Measurements from ENCODE around the gene DLGAP1. TPM values are rescaled to one million over a fixed set of nuclear protein-coding genes. Genes with fewer than 3 reads are reported as not detected.

Gene DLGAP1
- total RNA-seq, 1 experiment from 2014 or later: 23.2 TPM

- Histone ChIP-seq H3K9ac (ENCODE audit: extremely low read depth, insufficient read length, low read length) (no peak overlapping the region), H4K5ac (ENCODE audit: insufficient read length, low read depth, low read length) (no peak overlapping the region), H3K4ac (ENCODE audit: low read depth, low read length) (no peak overlapping the region), H3K14ac (ENCODE audit: insufficient read depth, low read length) (no peak overlapping the region), H3K18ac (ENCODE audit: insufficient read length, low read depth, low read length) (no peak overlapping the region), H2BK20ac (ENCODE audit: low read depth, low read length, poor library complexity, severe bottlenecking) (no peak overlapping the region), H3K23me2 (ENCODE audit: insufficient read length, low read depth, low read length, poor library complexity, severe bottlenecking) (no peaks in the 10 kb centered on the region), H2BK120ac (ENCODE audit: low read depth, low read length, poor library complexity, severe bottlenecking) (no peak overlapping the region), H4K8ac (replicated peaks; ENCODE audit: insufficient read length, low read depth, low read length) (no peak overlapping the region), H3K56ac (ENCODE audit: insufficient read length, low read depth, low read length) (no peak overlapping the region), H3K27ac (ENCODE audit: insufficient read length, low read depth, low read length) (no peak overlapping the region), H3K79me2 (ENCODE audit: insufficient read depth, low read length) (0 out of 2 replicates have a peak, but pooled peaks cover 2% of the 10 kb centered on the region), H2BK5ac (ENCODE audit: insufficient read length, low read length) (no peak overlapping the region), H3K4me1 (ENCODE audit: insufficient read depth, low read length) (no peaks in the 10 kb centered on the region; the same call in 1 of the 2 replicates), H3K9me3 (ENCODE audit: control insufficient read depth, low read depth, low read length) (no peaks in the 10 kb centered on the region), H3K23ac (ENCODE audit: insufficient read length, low read depth, low read length) (no peak overlapping the region), H4K91ac (ENCODE audit: insufficient read length, low read depth, low read length) (no peak overlapping the region), H3K27me3 (ENCODE audit: insufficient read depth, low read length) (no peaks in the 10 kb centered on the region), H3K79me1 (ENCODE audit: insufficient read depth, low read depth, low read length, poor library complexity, severe bottlenecking) (peaks cover 5% of the 10 kb centered on the region), H2BK12ac (ENCODE audit: insufficient read length, low read depth, low read length) (no peak overlapping the region), H2AK5ac (ENCODE audit: insufficient read length, low read length) (no peak overlapping the region), H3K4me2 (ENCODE audit: insufficient read depth, insufficient read length, low read length) (no peak overlapping the region), H3T11ph (ENCODE audit: low read length) (no peak overlapping the region), H2AFZ (ENCODE audit: low read length) (no peak overlapping the region), H4K20me1 (ENCODE audit: control insufficient read depth, insufficient read depth, insufficient read length) (peaks cover 4% of the 10 kb centered on the region), H2BK15ac (ENCODE audit: low read depth, low read length) (no peak overlapping the region)
- WGBS (ENCODE audit: extremely low coverage, insufficient read length, low lambda C conversion rate): no CpG with 5 or more reads among the region's 1 CpG
- Mint-ChIP-seq H3K4me3 (no peak overlapping the region), H3K27me3 (ENCODE audit: low read depth) (no peaks in the 10 kb centered on the region), H3K4me1 (no peaks in the 10 kb centered on the region), H3K36me3 (ENCODE audit: insufficient read depth in 1 of 3, low read depth in 3 of 3) (peaks cover 23 to 33% (median 25%) of the 10 kb centered on the region in 3 experiments), H3K27ac (no peak overlapping the region), H3K9me3 (peaks cover 25 to 28% of the 10 kb centered on the region in 2 experiments)
- no peak for TF ChIP-seq CTCF (conservative IDR thresholded peaks at IDR 0.05)
- DNase-seq: no peak
Observed at GRCh38 chr18:4416976-4417375, 38.1 kb downstream of the DLGAP1 start.
